Vagina (tissue), 2 donors: ENCODE results near the gene ALDOC. TPM values are rescaled to one million over a fixed set of nuclear protein-coding genes. Genes with fewer than 3 reads are reported as not detected.
A peak's percentile ranks its signal among the peaks of the same experiment; 100 is the strongest.

ENCODE experiments used
- DNase-seq, 2 donors: peaks; one replicate each; pipeline ENCODE4 v3.0.0-alpha.2; 2017; ENCODE audit errors: extremely low spot score in 2 of 2
- H3K27ac ChIP-seq: fragments of 200-600 bp; sonication (generic); one replicate; pipeline ENCODE4 v1.5.1; 2019
- H3K27me3 ChIP-seq: fragments of 200-600 bp; sonication (generic); one replicate; pipeline ENCODE4 v1.5.1; 2019
- H3K36me3 ChIP-seq, 2 donors: fragments of 200-600 bp; sonication (generic); one replicate each; pipeline ENCODE4 v1.5.1; 2017 to 2019
- H3K4me1 ChIP-seq: fragments of 200-600 bp; sonication (generic); one replicate; pipeline ENCODE4 v1.5.1; 2019
- H3K4me3 ChIP-seq, 2 donors: fragments of 200-600 bp; sonication (generic); 1 replicate in 1 of 2; 2 replicates in 1 of 2; pipeline ENCODE4 v1.5.1; 2016 to 2019
- H3K9me3 ChIP-seq: fragments of 200-600 bp; sonication (generic); one replicate; pipeline ENCODE4 v1.5.1; 2019
- POLR2A ChIP-seq, 2 donors: fragments of 450-650 bp; IDR thresholded peaks; one replicate each; pipeline ENCODE4 v1.6.1; 2017; ENCODE audit warnings: antibody characterized with exemption in 2 of 2, mild to moderate bottlenecking in 2 of 2, moderate library complexity in 2 of 2
- POLR2AphosphoS5 ChIP-seq, 2 donors: sonication (generic); formaldehyde crosslinking; IDR thresholded peaks; one replicate each; pipeline ENCODE4 v1.9.0; 2017; ENCODE audit warnings: antibody characterized with exemption in 2 of 2, mild to moderate bottlenecking in 2 of 2, low read depth in 1 of 2; ENCODE audit not compliant: insufficient read depth in 1 of 2
- intact Hi-C: fragments of 100-400 bp; cut with DNase I; formaldehyde crosslinking; loops from one replicate; pipeline ENCODE4 v1.15.1; 2023
- total RNA-seq: library from RNA; depleted of rRNA; stranded (reverse); fragments of >200 nt; gene quantifications from one replicate; pipeline ENCODE4 v1.2.3, GENCODE V29; 2016
- TF ChIP-seq, protein P1 (sequence below), 3 experiments: fragments of 450-650 bp in 2 of 3; fragments of 200-600 bp in 1 of 3; sonication (generic) in 1 of 3; IDR thresholded peaks; one replicate each; pipeline ENCODE4 v1.5.1; 2017 to 2019; ENCODE audit warnings: antibody characterized with exemption in 3 of 3, mild to moderate bottlenecking in 2 of 3, moderate library complexity in 2 of 3

Gene ALDOC
- total RNA-seq, 1 donor from 2014 or later, result 20.1 TPM

DNA sequence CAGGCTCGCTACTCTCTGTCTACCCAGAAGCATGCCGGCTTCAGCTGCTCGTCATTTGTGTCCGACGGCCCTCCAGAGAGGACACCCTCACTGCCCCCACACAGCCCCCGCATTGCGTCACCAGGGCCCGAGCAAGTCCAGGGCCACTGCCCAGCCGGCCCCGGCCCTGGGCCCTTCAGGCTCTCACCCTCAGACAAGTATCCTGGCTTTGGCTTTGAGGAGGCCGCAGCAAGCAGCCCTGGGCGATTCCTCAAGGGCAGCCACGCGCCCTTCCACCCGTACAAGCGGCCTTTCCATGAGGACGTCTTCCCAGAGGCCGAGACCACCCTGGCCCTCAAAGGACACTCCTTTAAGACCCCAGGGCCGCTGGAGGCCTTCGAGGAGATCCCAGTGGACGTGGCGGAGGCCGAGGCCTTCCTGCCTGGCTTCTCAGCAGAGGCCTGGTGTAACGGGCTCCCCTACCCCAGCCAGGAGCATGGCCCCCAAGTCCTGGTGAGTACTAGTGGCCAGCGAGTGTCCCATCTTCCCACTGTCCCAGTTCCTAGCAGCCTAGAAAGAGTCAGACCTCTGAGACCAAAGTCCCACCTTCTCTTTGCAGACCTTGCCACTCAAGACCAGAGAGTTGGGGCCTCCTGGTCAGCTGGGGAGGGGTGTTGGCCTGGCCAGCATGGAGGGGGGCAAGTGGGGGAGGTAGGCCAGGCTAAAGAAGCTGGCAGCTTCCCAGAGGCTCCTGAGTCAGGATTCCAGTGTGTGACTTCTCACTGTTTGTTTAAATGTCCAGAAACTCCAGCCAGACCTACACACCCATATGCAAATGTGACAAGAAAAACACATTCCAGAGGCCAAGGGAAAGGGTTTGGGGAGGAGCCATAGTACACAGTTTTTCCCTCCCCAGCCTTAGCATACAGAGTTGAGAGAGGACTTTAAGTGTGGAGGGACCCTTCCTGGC lies 51.9 kb downstream of the ALDOC start:
- no peaks in the 10 kb centered on the region for H3K36me3 ChIP-seq
- no peaks in the 10 kb centered on the region for H3K9me3 ChIP-seq
- intact Hi-C loops, result no loop called here
- no peak for DNase-seq
- peaks cover 43% of the 10 kb centered on the region for H3K4me1 ChIP-seq
- H3K4me3 ChIP-seq, result no peak overlapping the region
- H3K27ac ChIP-seq, result peak overlapping the region; percentile 67
- TF ChIP-seq, protein P1, sequence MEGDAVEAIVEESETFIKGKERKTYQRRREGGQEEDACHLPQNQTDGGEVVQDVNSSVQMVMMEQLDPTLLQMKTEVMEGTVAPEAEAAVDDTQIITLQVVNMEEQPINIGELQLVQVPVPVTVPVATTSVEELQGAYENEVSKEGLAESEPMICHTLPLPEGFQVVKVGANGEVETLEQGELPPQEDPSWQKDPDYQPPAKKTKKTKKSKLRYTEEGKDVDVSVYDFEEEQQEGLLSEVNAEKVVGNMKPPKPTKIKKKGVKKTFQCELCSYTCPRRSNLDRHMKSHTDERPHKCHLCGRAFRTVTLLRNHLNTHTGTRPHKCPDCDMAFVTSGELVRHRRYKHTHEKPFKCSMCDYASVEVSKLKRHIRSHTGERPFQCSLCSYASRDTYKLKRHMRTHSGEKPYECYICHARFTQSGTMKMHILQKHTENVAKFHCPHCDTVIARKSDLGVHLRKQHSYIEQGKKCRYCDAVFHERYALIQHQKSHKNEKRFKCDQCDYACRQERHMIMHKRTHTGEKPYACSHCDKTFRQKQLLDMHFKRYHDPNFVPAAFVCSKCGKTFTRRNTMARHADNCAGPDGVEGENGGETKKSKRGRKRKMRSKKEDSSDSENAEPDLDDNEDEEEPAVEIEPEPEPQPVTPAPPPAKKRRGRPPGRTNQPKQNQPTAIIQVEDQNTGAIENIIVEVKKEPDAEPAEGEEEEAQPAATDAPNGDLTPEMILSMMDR (IDR thresholded peaks at IDR 0.05), result no peak
- TF ChIP-seq POLR2A (IDR thresholded peaks at IDR 0.05) (no peak), POLR2AphosphoS5 (IDR thresholded peaks at IDR 0.05; ENCODE audit: insufficient read depth in 1 of 2, low read depth in 1 of 2) (peak in 1 of 2 donors; percentile 38)
- no peaks in the 10 kb centered on the region for H3K27me3 ChIP-seq

- H3K27ac ChIP-seq, result no peak overlapping the region
- no peaks in the 10 kb centered on the region for H3K27me3 ChIP-seq
- intact Hi-C loops, result no loop called here
- TF ChIP-seq POLR2A (IDR thresholded peaks at IDR 0.05) (no peak), POLR2AphosphoS5 (IDR thresholded peaks at IDR 0.05; ENCODE audit: insufficient read depth in 1 of 2, low read depth in 1 of 2) (no peak)
- TF ChIP-seq, protein P1 (IDR thresholded peaks at IDR 0.05), result no peak
- DNase-seq, result no peak
- no peaks in the 10 kb centered on the region for H3K36me3 ChIP-seq
- H3K4me1 ChIP-seq, result peaks cover 41% of the 10 kb centered on the region
- H3K9me3 ChIP-seq, result no peaks in the 10 kb centered on the region
- H3K4me3 ChIP-seq, result no peak overlapping the region
These were observed 52.8 kb downstream of the ALDOC start for GRCh38 chr17:28523876-28524275.

DNA sequence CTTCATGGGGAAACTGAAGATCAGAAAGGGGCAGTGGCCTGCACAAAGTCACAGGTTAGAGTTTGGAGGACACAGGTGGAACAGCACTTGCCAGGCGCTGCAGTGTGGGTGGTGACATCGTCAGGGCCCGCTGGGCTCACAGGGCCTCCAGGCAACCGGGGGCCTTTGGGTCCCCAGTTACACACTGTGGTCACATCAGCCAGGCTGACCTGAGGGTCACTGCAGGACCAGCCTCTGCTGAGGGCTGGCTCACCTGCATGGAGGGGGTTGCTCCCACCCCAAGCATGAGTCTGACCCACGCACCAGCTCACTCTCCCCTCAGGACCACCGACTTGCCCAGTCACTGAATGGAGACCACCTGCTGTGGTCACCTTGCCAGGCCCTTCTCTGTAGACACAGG lies 53.5 kb downstream of the ALDOC start:
- no peak for DNase-seq
- intact Hi-C loops, result no loop called here
- Histone ChIP-seq H3K36me3 (no peaks in the 10 kb centered on the region), H3K4me1 (peaks cover 34% of the 10 kb centered on the region), H3K4me3 (no peak overlapping the region), H3K9me3 (no peaks in the 10 kb centered on the region), H3K27me3 (no peaks in the 10 kb centered on the region), H3K27ac (no peak overlapping the region)
- TF ChIP-seq POLR2AphosphoS5 (IDR thresholded peaks at IDR 0.05; ENCODE audit: insufficient read depth in 1 of 2, low read depth in 1 of 2) (no peak), POLR2A (IDR thresholded peaks at IDR 0.05) (no peak)
- TF ChIP-seq, protein P1 (IDR thresholded peaks at IDR 0.05), result no peak

Other genes starting within 250 kb of the ALDOC start
- gene IFT20, start 241.4 kb downstream of the ALDOC start, total RNA-seq, result 42.5 TPM
- 27.3 TPM for gene TNFAIP1, start 241.1 kb downstream of the ALDOC start, total RNA-seq
- 45.9 TPM for gene POLDIP2, start 219.4 kb downstream of the ALDOC start, total RNA-seq
- not detected for gene SEBOX, start 211.7 kb downstream of the ALDOC start, total RNA-seq
- 2.7 TPM for gene VTN, start 206.6 kb downstream of the ALDOC start, total RNA-seq
- gene SARM1, start 205.2 kb downstream of the ALDOC start, total RNA-seq, result 10.1 TPM
- gene SLC46A1, start 170.7 kb downstream of the ALDOC start, total RNA-seq, result 13.8 TPM
- not detected for gene SLC13A2, start 103.3 kb downstream of the ALDOC start, total RNA-seq
- gene FOXN1, start 70.5 kb downstream of the ALDOC start, total RNA-seq, result 3.4 TPM
- gene UNC119, start 24.3 kb downstream of the ALDOC start, total RNA-seq, result 38.1 TPM
- gene PIGS, start 5.4 kb downstream of the ALDOC start, total RNA-seq, result 22.8 TPM
- 8.3 TPM for gene SPAG5, start 22.1 kb upstream of the ALDOC start, total RNA-seq
- 21.6 TPM for gene RSKR, start 37.3 kb upstream of the ALDOC start, total RNA-seq
- gene BLTP2, start 68.3 kb upstream of the ALDOC start, total RNA-seq, result 65.6 TPM
- 33.1 TPM for gene SDF2, start 85.0 kb upstream of the ALDOC start, total RNA-seq
- gene SUPT6H, start 85.3 kb upstream of the ALDOC start, total RNA-seq, result 89.6 TPM
- 1.5 TPM for gene PROCA1, start 135.0 kb upstream of the ALDOC start, total RNA-seq
- 195 TPM for gene RAB34, start 141.0 kb upstream of the ALDOC start, total RNA-seq
- 600 TPM for gene RPL23A, start 143.1 kb upstream of the ALDOC start, total RNA-seq
- 2.9 TPM for gene TLCD1, start 149.3 kb upstream of the ALDOC start, total RNA-seq
- gene NEK8, start 151.9 kb upstream of the ALDOC start, total RNA-seq, result 0.98 TPM
- gene TRAF4, start 167.1 kb upstream of the ALDOC start, total RNA-seq, result 26.5 TPM